H1 (cell line): ENCODE measurements around the gene IL1RAPL1. TPM values are rescaled to one million over a fixed set of nuclear protein-coding genes. Genes with fewer than 3 reads are reported as not detected.

Experiments used
- CTCF ChIA-PET: fragments of 300-600 bp; sonication (Branson Sonifier 250); formaldehyde crosslinking; loops from one replicate; lab custom pipeline; 2021; ENCODE audit not compliant: partially characterized antibody; lab: Charles Lee
- POLR2A ChIA-PET: fragments of 300-600 bp; sonication (Branson Sonifier 250); formaldehyde crosslinking; loops from one replicate; lab custom pipeline; 2021; ENCODE audit warnings: inconsistent platforms; ENCODE audit not compliant: partially characterized antibody; lab: Charles Lee
- DNase-seq, 2 experiments: peaks; one replicate each; pipeline versions ENCODE4 v3.0.0 to v3.0.0-alpha.2; 2010 to 2022; ENCODE audit warnings: low spot score in 2 of 2, low read depth in 1 of 2, mixed read lengths in 1 of 2
- FAIRE-seq: peaks from 2 replicates; lab custom pipeline; 2011; peaks lifted over from hg19 to GRCh38; lab: Jason Lieb, UNC
- H2AFZ ChIP-seq: 2 replicates; pipeline ENCODE4 v1.8.1; 2012; ENCODE audit warnings: low read length, inconsistent platforms
- H2AK5ac ChIP-seq: 2 replicates; pipeline ENCODE4 v1.6.1; 2013; ENCODE audit warnings: low read depth, low read length
- H2BK120ac ChIP-seq: replicated peaks from 2 replicates; pipeline ENCODE3; 2013; ENCODE audit warnings: low read depth, low read length, inconsistent platforms
- H2BK12ac ChIP-seq: 2 replicates; pipeline ENCODE4 v1.6.1; 2013; ENCODE audit warnings: low read depth, low read length
- H2BK15ac ChIP-seq: 2 replicates; pipeline ENCODE4 v1.6.1; 2013; ENCODE audit warnings: low read length
- H2BK20ac ChIP-seq: 2 replicates; pipeline ENCODE4 v1.6.1; 2013; ENCODE audit warnings: low read length
- H2BK5ac ChIP-seq: 2 replicates; pipeline ENCODE4 v1.6.1; 2013; ENCODE audit warnings: low read depth, low read length
- H3K14ac ChIP-seq: 2 replicates; pipeline ENCODE4 v1.6.1; 2013; ENCODE audit warnings: inconsistent platforms; ENCODE audit not compliant: insufficient read length
- H3K18ac ChIP-seq: 2 replicates; pipeline ENCODE4 v1.6.1; 2013; ENCODE audit warnings: low read length; ENCODE audit errors: extremely low read depth
- H3K23ac ChIP-seq: 2 replicates; pipeline ENCODE4 v1.6.1; 2013; ENCODE audit warnings: inconsistent platforms; ENCODE audit not compliant: insufficient read length
- H3K23me2 ChIP-seq: 2 replicates; pipeline ENCODE4 v1.6.1; 2013; ENCODE audit warnings: low read depth, low read length
- H3K27ac ChIP-seq: 2 replicates; pipeline ENCODE4 v1.6.1; 2011; ENCODE audit warnings: low read depth, low read length, inconsistent platforms
- H3K27me3 ChIP-seq, 4 experiments: replicated peaks in 1 of 4; 1 replicate in 1 of 4; 2 replicates in 3 of 4; pipeline versions ENCODE4 v1.6.1 to v1.8.1; 2011 to 2013; ENCODE audit warnings: low read length in 3 of 4, mild to moderate bottlenecking in 3 of 4, inconsistent platforms in 2 of 4, mixed read lengths in 2 of 4, moderate library complexity in 1 of 4; ENCODE audit not compliant: control insufficient read depth in 3 of 4, insufficient read depth in 3 of 4; ENCODE audit errors: extremely low read depth in 1 of 4
- H3K36me3 ChIP-seq, 4 experiments: 2 replicates each; pipeline versions ENCODE4 v1.6.1 to v1.8.1; 2011 to 2013; ENCODE audit warnings: mild to moderate bottlenecking in 4 of 4, low read length in 3 of 4, moderate library complexity in 2 of 4, control low read depth in 1 of 4, inconsistent platforms in 1 of 4; ENCODE audit not compliant: insufficient read depth in 4 of 4, control insufficient read depth in 2 of 4
- H3K4ac ChIP-seq: replicated peaks from 2 replicates; pipeline ENCODE3; 2013; ENCODE audit warnings: low read length, low read depth, mixed read lengths, inconsistent platforms; ENCODE audit not compliant: insufficient read length
- H3K4me1 ChIP-seq, 4 experiments: replicated peaks in 1 of 4; 1 replicate in 1 of 4; 2 replicates in 3 of 4; pipeline versions ENCODE4 v1.6.1 to v1.8.1; 2011 to 2013; ENCODE audit warnings: low read length in 3 of 4, inconsistent platforms in 2 of 4, mixed read lengths in 1 of 4; ENCODE audit not compliant: insufficient read depth in 4 of 4, control insufficient read depth in 3 of 4
- H3K4me2 ChIP-seq, 2 experiments: 2 replicates each; pipeline versions ENCODE4 v1.6.1 to v1.8.1; 2011 to 2013; ENCODE audit warnings: low read depth in 2 of 2, low read length in 2 of 2, control low read depth in 1 of 2, inconsistent platforms in 1 of 2, mild to moderate bottlenecking in 1 of 2; ENCODE audit not compliant: insufficient read depth in 1 of 2
- H3K4me3 ChIP-seq, 4 experiments: fragments of 200-600, 300-600 bp in 1 of 4; sonication (generic), shearing (Covaris generic), sonication (Bioruptor Twin) in 1 of 4; 2 replicates each; pipeline versions ENCODE4 v1.5.1 to v1.8.1; 2011 to 2016; ENCODE audit warnings: low read length in 4 of 4, low read depth in 3 of 4, control low read depth in 2 of 4, inconsistent platforms in 2 of 4, mild to moderate bottlenecking in 2 of 4, mixed read lengths in 1 of 4, moderate library complexity in 1 of 4; ENCODE audit not compliant: insufficient read depth in 2 of 4; ENCODE audit errors: extremely low read depth in 1 of 4
- H3K56ac ChIP-seq: replicated peaks from 2 replicates; pipeline ENCODE3; 2013; ENCODE audit warnings: low read depth, mild to moderate bottlenecking, mixed read lengths, low read length, inconsistent platforms; ENCODE audit not compliant: insufficient read length
- H3K79me1 ChIP-seq: 2 replicates; pipeline ENCODE4 v1.6.1; 2013; ENCODE audit warnings: low read depth, low read length, control low read depth
- H3K79me2 ChIP-seq, 2 experiments: 2 replicates each; pipeline versions ENCODE4 v1.6.1 to v1.8.1; 2012 to 2013; ENCODE audit warnings: low read length in 2 of 2, mild to moderate bottlenecking in 2 of 2, inconsistent platforms in 1 of 2; ENCODE audit not compliant: insufficient read depth in 2 of 2, control insufficient read depth in 1 of 2
- H3K9ac ChIP-seq, 4 experiments: replicated peaks in 1 of 4; 1 replicate in 1 of 4; 2 replicates in 3 of 4; pipeline versions ENCODE4 v1.6.1 to v1.8.1; 2011 to 2013; ENCODE audit warnings: low read depth in 3 of 4, low read length in 3 of 4, control low read depth in 2 of 4, mild to moderate bottlenecking in 2 of 4, moderate library complexity in 2 of 4, inconsistent platforms in 1 of 4; ENCODE audit errors: extremely low read depth in 1 of 4
- H3K9me3 ChIP-seq, 2 experiments: 2 replicates each; pipeline versions ENCODE4 v1.6.1 to v1.8.1; 2012 to 2013; ENCODE audit warnings: mild to moderate bottlenecking in 2 of 2, moderate library complexity in 2 of 2, control low read depth in 1 of 2, inconsistent platforms in 1 of 2, low read depth in 1 of 2, low read length in 1 of 2, mixed read lengths in 1 of 2; ENCODE audit not compliant: insufficient read depth in 2 of 2
- H4K20me1 ChIP-seq, 2 experiments: replicated peaks in 1 of 2; 2 replicates each; pipeline versions ENCODE3 to v1.8.1; 2011 to 2013; ENCODE audit warnings: inconsistent platforms in 2 of 2, low read length in 2 of 2, mild to moderate bottlenecking in 1 of 2; ENCODE audit not compliant: insufficient read depth in 2 of 2, control insufficient read depth in 1 of 2
- H4K5ac ChIP-seq: 2 replicates; pipeline ENCODE4 v1.6.1; 2013; ENCODE audit warnings: low read length, low read depth, mixed read lengths, inconsistent platforms; ENCODE audit not compliant: insufficient read length
- H4K8ac ChIP-seq: 2 replicates; pipeline ENCODE4 v1.8.0; 2013; ENCODE audit warnings: mild to moderate bottlenecking, moderate library complexity, low read length, inconsistent platforms; ENCODE audit not compliant: insufficient read depth; ENCODE audit errors: extremely low read depth
- H4K91ac ChIP-seq: replicated peaks from 2 replicates; pipeline ENCODE3; 2013; ENCODE audit warnings: low read length, mixed read lengths, inconsistent platforms; ENCODE audit not compliant: insufficient read length
- CEBPB ChIP-seq: IDR thresholded peaks from 2 replicates; pipeline ENCODE4 v1.6.1; 2012; ENCODE audit warnings: low read depth, low read length
- CHD1 ChIP-seq: IDR thresholded peaks from 2 replicates; pipeline ENCODE4 v1.6.1; 2012; ENCODE audit warnings: low read depth, low read length, improper control_type of control experiment
- CREB1 ChIP-seq: IDR thresholded peaks from 2 replicates; pipeline ENCODE4 v1.6.1; 2012; ENCODE audit warnings: inconsistent platforms
- EZH2 ChIP-seq: fragments of 200-600 bp; sonication (generic); IDR thresholded peaks from 2 replicates; pipeline ENCODE4 v1.7.1; 2012; ENCODE audit warnings: low read depth, mild to moderate bottlenecking, moderate library complexity, low read length, inconsistent platforms; ENCODE audit not compliant: severe bottlenecking
- FOSL1 ChIP-seq: IDR thresholded peaks from 2 replicates; pipeline ENCODE4 v1.6.1; 2011; ENCODE audit warnings: mild to moderate bottlenecking, low read depth, low read length, moderate library complexity; ENCODE audit not compliant: insufficient read depth
- GABPA ChIP-seq: IDR thresholded peaks from 2 replicates; pipeline ENCODE4 v1.6.1; 2011; ENCODE audit warnings: mild to moderate bottlenecking, low read length, moderate library complexity, borderline replicate concordance; ENCODE audit not compliant: insufficient read depth
- JUN ChIP-seq: IDR thresholded peaks from 2 replicates; pipeline ENCODE4 v1.6.1; 2011; ENCODE audit warnings: low read depth, mild to moderate bottlenecking, improper control_type of control experiment, low read length
- KDM4A ChIP-seq: IDR thresholded peaks from one replicate; pipeline ENCODE4 v1.7.1; 2012; ENCODE audit warnings: low read depth, mild to moderate bottlenecking, moderate library complexity, low read length, inconsistent platforms; ENCODE audit not compliant: severe bottlenecking
- RAD21 ChIP-seq, 2 experiments: IDR thresholded peaks in 1 of 2; conservative IDR thresholded peaks in 1 of 2; 2 replicates each; pipeline ENCODE4 v1.6.1; 2011; ENCODE audit warnings: low read depth in 2 of 2, low read length in 2 of 2, improper control_type of control experiment in 1 of 2, inconsistent platforms in 1 of 2, mild to moderate bottlenecking in 1 of 2, moderate library complexity in 1 of 2
- SIN3A ChIP-seq, 2 experiments: IDR thresholded peaks in 1 of 2; conservative IDR thresholded peaks in 1 of 2; 2 replicates each; pipeline ENCODE4 v1.6.1; 2011 to 2012; ENCODE audit warnings: low read length in 2 of 2, improper control_type of control experiment in 1 of 2, low read depth in 1 of 2, mild to moderate bottlenecking in 1 of 2
- SIX5 ChIP-seq: IDR thresholded peaks from 2 replicates; pipeline ENCODE4 v1.6.1; 2011; ENCODE audit warnings: mild to moderate bottlenecking, low read depth, low read length
- WGBS, 2 experiments: shearing (Covaris generic) in 1 of 2; methylation state at CpG; one replicate each; pipeline versions ENCODE4 v1.1.6 to v1.1.7; 2013 to 2015; ENCODE audit warnings: low lambda C conversion rate in 2 of 2, mixed read lengths in 2 of 2, inconsistent platforms in 1 of 2, low coverage in 1 of 2, missing lambda C conversion rate in 1 of 2; ENCODE audit not compliant: insufficient replicate concordance in 2 of 2, insufficient coverage in 1 of 2, insufficient read length in 1 of 2; ENCODE audit errors: extremely low coverage in 1 of 2, missing lambda C conversion rate in 1 of 2; 5-methylcytosine and 5-hydroxymethylcytosine counted together
- polyA plus RNA-seq, 7 experiments: library from polyadenylated mRNA; depleted of rRNA in 3 of 7; stranded (reverse) in 5 of 7; unstranded in 2 of 7; fragments of >200 nt in 5 of 7; fragments of 200-250 nt in 2 of 7; gene quantifications; 1 replicate in 5 of 7; 2 replicates in 1 of 7; 4 replicates in 1 of 7; pipeline versions ENCODE4 v1.2.1 to v1.2.3, GENCODE V29; 2011 to 2013; ENCODE audit warnings: missing spikeins in 2 of 7, mixed read lengths in 2 of 7
- total RNA-seq: library from RNA; stranded (reverse); fragmentation: NEBNext Ultra II Directional; extraction: Animal tissue kit (Norgen Biotek cat#: 25700); gene quantifications from 2 replicates; pipeline ENCODE4 v1.2.1, GENCODE V29; 2021
- TF ChIP-seq, protein P1 (sequence below), 3 experiments: IDR thresholded peaks; 1 replicate in 2 of 3; 2 replicates in 1 of 3; pipeline versions ENCODE4 v1.5.1 to v1.6.1; 2011; ENCODE audit warnings: low read length in 3 of 3, mild to moderate bottlenecking in 3 of 3, inconsistent platforms in 2 of 3, low read depth in 1 of 3, moderate library complexity in 1 of 3; ENCODE audit not compliant: insufficient read depth in 1 of 3; ENCODE audit errors: control extremely low read depth in 1 of 3

Gene IL1RAPL1
- total and polyA plus RNA-seq, 2 of the 8 experiments (the other 6 are each of a cell fraction or from before 2014, with no cell fraction given): 0.11 to 0.35 TPM

DNA sequence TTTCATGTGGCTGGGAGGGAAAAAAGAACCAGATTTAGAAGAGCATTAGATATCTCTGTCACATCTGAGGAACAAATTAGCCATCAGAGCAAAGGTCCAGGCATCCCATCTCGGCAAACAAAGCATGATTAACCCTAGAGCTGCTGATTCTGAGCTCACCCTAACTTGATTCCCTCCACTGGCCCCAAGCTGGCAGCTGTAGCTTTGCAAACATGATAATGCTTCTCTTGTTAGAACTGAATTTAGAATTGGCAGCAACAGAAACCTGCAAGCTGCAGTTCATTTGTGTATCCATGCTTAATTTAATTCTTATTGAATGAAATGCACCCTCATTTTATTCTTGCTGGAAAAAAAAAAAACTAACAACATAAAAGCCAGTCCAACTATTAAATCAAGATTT lies 289.2 kb downstream of the IL1RAPL1 start:
- Histone ChIP-seq H3K36me3 (no peaks in the 10 kb centered on the region), H3K14ac (no peak overlapping the region), H2BK120ac (no peak overlapping the region), H3K4ac (no peak overlapping the region), H3K4me1 (no peaks in the 10 kb centered on the region), H3K23ac (no peak overlapping the region), H2AFZ (no peak overlapping the region), H3K4me2 (no peak overlapping the region), H2BK20ac (no peak overlapping the region), H2BK12ac (no peak overlapping the region), H3K23me2 (no peaks in the 10 kb centered on the region), H3K4me3 (no peak overlapping the region), H2AK5ac (no peak overlapping the region), H3K9me3 (no peaks in the 10 kb centered on the region), H3K18ac (no peak overlapping the region), H3K79me1 (no peaks in the 10 kb centered on the region), H2BK15ac (no peak overlapping the region), H3K27me3 (no peaks in the 10 kb centered on the region), H3K9ac (no peak overlapping the region), H4K5ac (no peak overlapping the region), H3K79me2 (no peaks in the 10 kb centered on the region), H4K91ac (no peak overlapping the region), H4K8ac (no peak overlapping the region), H3K56ac (no peak overlapping the region), H3K27ac (no peak overlapping the region), H2BK5ac (no peak overlapping the region), H4K20me1 (no peaks in the 10 kb centered on the region)
- ChIA-PET POLR2A (no interaction called here), CTCF (interaction anchor here (0.7 kb wide), 1 partner anchor 1320 kb away, joined by 3 read pairs; no protein-coding TSS in a partner anchor)
- DNase-seq (no peak), FAIRE-seq (peak; percentile 42)
- 71% methylated on average over 1 of the region's 1 CpG; no CpG with 5 or more reads in 1 of the 2 experiments for WGBS, 2 experiments
- no peak for TF ChIP-seq KDM4A
- no peak for TF ChIP-seq RAD21 (IDR thresholded peaks at IDR 0.05 in 1 of 2, conservative IDR thresholded peaks at IDR 0.05 in 1 of 2; ENCODE audit: low read depth in 2 of 2, low read length in 2 of 2)
- no peak for TF ChIP-seq CREB1
- no peak for TF ChIP-seq FOSL1
- no peak for TF ChIP-seq CEBPB
- TF ChIP-seq JUN: no peak
- no peak for TF ChIP-seq EZH2
- TF ChIP-seq CHD1: no peak
- TF ChIP-seq, protein P1, sequence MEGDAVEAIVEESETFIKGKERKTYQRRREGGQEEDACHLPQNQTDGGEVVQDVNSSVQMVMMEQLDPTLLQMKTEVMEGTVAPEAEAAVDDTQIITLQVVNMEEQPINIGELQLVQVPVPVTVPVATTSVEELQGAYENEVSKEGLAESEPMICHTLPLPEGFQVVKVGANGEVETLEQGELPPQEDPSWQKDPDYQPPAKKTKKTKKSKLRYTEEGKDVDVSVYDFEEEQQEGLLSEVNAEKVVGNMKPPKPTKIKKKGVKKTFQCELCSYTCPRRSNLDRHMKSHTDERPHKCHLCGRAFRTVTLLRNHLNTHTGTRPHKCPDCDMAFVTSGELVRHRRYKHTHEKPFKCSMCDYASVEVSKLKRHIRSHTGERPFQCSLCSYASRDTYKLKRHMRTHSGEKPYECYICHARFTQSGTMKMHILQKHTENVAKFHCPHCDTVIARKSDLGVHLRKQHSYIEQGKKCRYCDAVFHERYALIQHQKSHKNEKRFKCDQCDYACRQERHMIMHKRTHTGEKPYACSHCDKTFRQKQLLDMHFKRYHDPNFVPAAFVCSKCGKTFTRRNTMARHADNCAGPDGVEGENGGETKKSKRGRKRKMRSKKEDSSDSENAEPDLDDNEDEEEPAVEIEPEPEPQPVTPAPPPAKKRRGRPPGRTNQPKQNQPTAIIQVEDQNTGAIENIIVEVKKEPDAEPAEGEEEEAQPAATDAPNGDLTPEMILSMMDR (IDR thresholded peaks at IDR 0.05; ENCODE audit: control extremely low read depth in 1 of 3, insufficient read depth in 1 of 3, low read depth in 1 of 3, low read length in 3 of 3): no peak
- no peak for TF ChIP-seq SIN3A (conservative IDR thresholded peaks at IDR 0.05 in 1 of 2, IDR thresholded peaks at IDR 0.05 in 1 of 2; ENCODE audit: low read depth in 1 of 2, low read length in 2 of 2)
- TF ChIP-seq GABPA: no peak
- TF ChIP-seq SIX5: no peak
